Thyroid gland (tissue), 4 donors: Measurements from ENCODE around the gene DOCK6. TPM values are rescaled to one million over a fixed set of nuclear protein-coding genes. Genes with fewer than 3 reads are reported as not detected.

Source experiments
- DNase-seq, 2 donors: peaks; one replicate each; pipeline ENCODE4 v3.0.0-alpha.2; 2019
- H3K27ac ChIP-seq, 3 donors: fragments of 200-600 bp; sonication (generic); 1 replicate in 2 of 3; 2 replicates in 1 of 3; pipeline ENCODE4 v1.5.1; 2016 to 2019; ENCODE audit warnings: mild to moderate bottlenecking in 1 of 3, moderate library complexity in 1 of 3
- H3K27me3 ChIP-seq: fragments of 200-600 bp; sonication (generic); one replicate; pipeline ENCODE4 v1.5.1; 2019
- H3K36me3 ChIP-seq, 2 donors: fragments of 200-600 bp; sonication (generic); one replicate each; pipeline ENCODE4 v1.5.1; 2016 to 2019
- H3K4me1 ChIP-seq, 2 donors: fragments of 200-600 bp; sonication (generic); one replicate each; pipeline ENCODE4 v1.5.1; 2017 to 2019
- H3K4me3 ChIP-seq, 3 donors: fragments of 200-600 bp; sonication (generic); replicated peaks in 1 of 3; 1 replicate in 2 of 3; 2 replicates in 1 of 3; pipeline ENCODE4 v1.5.1; 2016; ENCODE audit warnings: mild to moderate bottlenecking in 1 of 3
- H3K9me3 ChIP-seq: fragments of 200-600 bp; sonication (generic); one replicate; pipeline ENCODE4 v1.5.1; 2017
- CTCF ChIP-seq, 6 experiments: fragments of 200-600 bp in 3 of 6; fragments of 450-650 bp in 3 of 6; sonication (generic) in 3 of 6; IDR thresholded peaks; one replicate each; pipeline ENCODE4 v1.5.1; 2016 to 2019; ENCODE audit warnings: antibody characterized with exemption in 6 of 6, mild to moderate bottlenecking in 2 of 6, inconsistent platforms in 1 of 6, moderate library complexity in 1 of 6
- POLR2A ChIP-seq, 2 donors: fragments of 450-650 bp; IDR thresholded peaks; one replicate each; pipeline ENCODE4 v1.6.1; 2017; ENCODE audit warnings: antibody characterized with exemption in 2 of 2, mild to moderate bottlenecking in 2 of 2, moderate library complexity in 1 of 2
- WGBS, 2 donors: methylation state at CpG; one replicate each; pipeline ENCODE4 v1.1.5; 2017; 5-methylcytosine and 5-hydroxymethylcytosine counted together
- intact Hi-C: fragments of 100-400 bp; cut with DNase I; formaldehyde crosslinking; loops from one replicate; pipeline ENCODE4 v1.15.1; 2023
- total RNA-seq, 4 donors: library from RNA; depleted of rRNA; stranded (reverse); fragments of >200 nt; gene quantifications; one replicate each; pipeline ENCODE4 v1.2.3, GENCODE V29; 2016

The DOCK6 gene, protein sequence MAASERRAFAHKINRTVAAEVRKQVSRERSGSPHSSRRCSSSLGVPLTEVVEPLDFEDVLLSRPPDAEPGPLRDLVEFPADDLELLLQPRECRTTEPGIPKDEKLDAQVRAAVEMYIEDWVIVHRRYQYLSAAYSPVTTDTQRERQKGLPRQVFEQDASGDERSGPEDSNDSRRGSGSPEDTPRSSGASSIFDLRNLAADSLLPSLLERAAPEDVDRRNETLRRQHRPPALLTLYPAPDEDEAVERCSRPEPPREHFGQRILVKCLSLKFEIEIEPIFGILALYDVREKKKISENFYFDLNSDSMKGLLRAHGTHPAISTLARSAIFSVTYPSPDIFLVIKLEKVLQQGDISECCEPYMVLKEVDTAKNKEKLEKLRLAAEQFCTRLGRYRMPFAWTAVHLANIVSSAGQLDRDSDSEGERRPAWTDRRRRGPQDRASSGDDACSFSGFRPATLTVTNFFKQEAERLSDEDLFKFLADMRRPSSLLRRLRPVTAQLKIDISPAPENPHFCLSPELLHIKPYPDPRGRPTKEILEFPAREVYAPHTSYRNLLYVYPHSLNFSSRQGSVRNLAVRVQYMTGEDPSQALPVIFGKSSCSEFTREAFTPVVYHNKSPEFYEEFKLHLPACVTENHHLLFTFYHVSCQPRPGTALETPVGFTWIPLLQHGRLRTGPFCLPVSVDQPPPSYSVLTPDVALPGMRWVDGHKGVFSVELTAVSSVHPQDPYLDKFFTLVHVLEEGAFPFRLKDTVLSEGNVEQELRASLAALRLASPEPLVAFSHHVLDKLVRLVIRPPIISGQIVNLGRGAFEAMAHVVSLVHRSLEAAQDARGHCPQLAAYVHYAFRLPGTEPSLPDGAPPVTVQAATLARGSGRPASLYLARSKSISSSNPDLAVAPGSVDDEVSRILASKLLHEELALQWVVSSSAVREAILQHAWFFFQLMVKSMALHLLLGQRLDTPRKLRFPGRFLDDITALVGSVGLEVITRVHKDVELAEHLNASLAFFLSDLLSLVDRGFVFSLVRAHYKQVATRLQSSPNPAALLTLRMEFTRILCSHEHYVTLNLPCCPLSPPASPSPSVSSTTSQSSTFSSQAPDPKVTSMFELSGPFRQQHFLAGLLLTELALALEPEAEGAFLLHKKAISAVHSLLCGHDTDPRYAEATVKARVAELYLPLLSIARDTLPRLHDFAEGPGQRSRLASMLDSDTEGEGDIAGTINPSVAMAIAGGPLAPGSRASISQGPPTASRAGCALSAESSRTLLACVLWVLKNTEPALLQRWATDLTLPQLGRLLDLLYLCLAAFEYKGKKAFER (N-terminal part only)
- total RNA-seq = 100 to 1,000 TPM in 1 of 4 donors, 10 to 100 TPM in 3; 41.4 to 156 (median 58.1) TPM

DNA sequence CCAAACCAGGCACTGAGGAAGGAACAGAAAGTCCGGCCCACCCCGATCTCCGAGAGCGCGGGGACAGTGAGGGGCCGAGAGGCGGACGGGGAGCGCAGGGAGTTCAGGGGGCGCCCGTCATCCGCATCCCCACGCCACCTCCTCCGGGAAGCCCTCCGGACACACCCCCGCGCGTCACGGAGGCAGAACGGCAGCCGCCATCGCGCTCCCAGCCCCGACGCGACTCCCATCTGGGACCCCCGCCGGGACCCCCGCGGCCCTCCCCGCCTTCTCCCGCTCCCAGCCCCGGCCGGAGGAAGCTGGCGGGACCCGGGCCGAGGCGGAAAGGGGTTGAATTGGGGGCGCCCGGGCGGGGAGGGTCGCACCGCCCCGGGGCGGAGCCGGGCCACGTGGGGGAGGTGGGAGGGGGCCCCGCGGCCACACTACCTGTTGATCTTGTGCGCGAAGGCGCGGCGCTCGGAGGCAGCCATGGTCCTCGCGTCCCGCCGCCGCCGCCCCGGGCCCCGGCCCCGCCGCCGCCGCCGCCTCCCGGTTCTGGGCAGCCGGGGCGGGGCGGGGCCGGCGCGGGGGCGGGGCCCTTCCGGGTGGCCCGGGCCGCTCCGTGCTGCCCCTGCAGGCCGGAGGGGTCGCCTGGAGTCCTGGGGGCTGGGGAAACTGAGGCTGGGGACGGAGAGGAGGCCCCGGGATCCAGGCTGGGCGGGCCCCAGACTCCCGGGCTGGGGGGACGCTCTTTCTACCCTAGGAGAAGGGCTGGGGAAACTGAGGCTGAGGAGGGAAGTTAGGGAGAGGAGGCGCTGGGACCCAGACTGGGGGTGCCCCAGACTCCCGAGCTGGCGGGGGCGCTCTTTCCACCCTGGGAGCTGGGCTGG, at the start of gene DOCK6:
Gene DOCK6, minus strand, starts transcription at position 554 of the 869 bp plus-strand sequence. Its CDS starts 84 bp downstream, at position 470.
- intact Hi-C loops = no loop called here

DNA sequence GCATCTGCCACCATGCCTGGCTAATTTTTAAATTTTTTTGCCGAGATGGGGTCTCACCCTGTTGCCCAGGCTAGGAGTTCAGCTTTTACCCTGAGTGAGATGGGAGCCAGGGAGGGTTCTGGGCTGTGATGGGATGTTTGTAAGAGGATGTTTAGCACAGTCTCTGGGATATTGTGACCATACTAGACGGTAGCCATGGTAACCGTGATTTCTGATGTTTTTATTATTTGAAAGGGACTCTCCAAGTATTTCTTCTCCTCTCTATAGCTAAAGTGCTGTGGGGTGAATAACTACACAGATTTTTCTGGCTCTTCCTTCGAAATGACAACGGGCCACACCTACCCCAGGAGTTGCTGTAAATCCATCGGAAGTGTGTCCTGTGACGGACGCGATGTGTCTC, 44.0 kb upstream of the DOCK6 start:
- Histone ChIP-seq H3K27me3 (no peaks in the 10 kb centered on the region), H3K9me3 (no peaks in the 10 kb centered on the region), H3K27ac (no peak overlapping the region), H3K36me3 (no peaks in the 10 kb centered on the region), H3K4me3 (no peak overlapping the region), H3K4me1 (no peaks in the 10 kb centered on the region)
- intact Hi-C loops = no loop called here
- 80 to 81% methylated on average over 9 of the region's 9 CpGs for WGBS, 2 donors
- TF ChIP-seq POLR2A (IDR thresholded peaks at IDR 0.05) (no peak), CTCF (IDR thresholded peaks at IDR 0.05) (no peak)
- no peak for DNase-seq

More for the DNA sequence above, at the start of gene DOCK6:
- H3K27ac ChIP-seq = peak within 1 kb of the TSS; percentile 93 to 96 (median 95)
- 2 to 4% methylated on average over 8 to 26 of the region's 91 CpGs for WGBS, 2 donors
- no peaks in the 10 kb centered on the region for H3K9me3 ChIP-seq
- TF ChIP-seq CTCF (IDR thresholded peaks at IDR 0.05) (peak in 5 of 6 experiments; percentile 22 to 51 (median 28)), POLR2A (IDR thresholded peaks at IDR 0.05) (peak in 1 of 2 donors; percentile 38)
- peak; percentile 55 to 56 for DNase-seq
- no peaks in the 10 kb centered on the region for H3K36me3 ChIP-seq
- H3K4me1 ChIP-seq = peaks cover 4 to 30% of the 10 kb centered on the region in 2 donors
- no peaks in the 10 kb centered on the region for H3K27me3 ChIP-seq
- peak within 1 kb of the TSS; percentile 88 to 94 (median 93) for H3K4me3 ChIP-seq

GRCh38 chr19:11304936-11305335, 42.6 kb upstream of the DOCK6 start:
- TF ChIP-seq POLR2A (IDR thresholded peaks at IDR 0.05) = no peak
- no peak for TF ChIP-seq CTCF (IDR thresholded peaks at IDR 0.05)
- Histone ChIP-seq H3K4me1 (no peaks in the 10 kb centered on the region), H3K4me3 (no peak overlapping the region), H3K36me3 (no peaks in the 10 kb centered on the region), H3K27ac (no peak overlapping the region), H3K9me3 (no peaks in the 10 kb centered on the region), H3K27me3 (no peaks in the 10 kb centered on the region)
- no peak for DNase-seq
- intact Hi-C loops = no loop called here
- WGBS, 2 donors = 92 to 94% methylated on average over 5 of the region's 5 CpGs

DNA sequence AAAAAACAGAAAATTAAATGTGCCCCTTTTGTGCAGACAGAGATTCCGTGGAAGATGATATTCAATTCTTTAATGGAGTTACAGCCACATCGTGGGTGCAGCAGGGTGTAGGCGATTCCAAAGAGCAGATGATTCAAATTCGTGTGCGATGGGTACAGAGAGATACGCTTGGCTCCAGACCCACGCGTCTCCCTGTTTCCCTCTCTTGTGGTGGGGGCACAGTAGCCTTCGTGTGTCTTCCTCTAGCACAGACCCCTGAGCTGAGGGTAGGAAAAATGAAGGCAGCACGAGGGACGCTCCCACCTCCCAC, 38.4 kb upstream of the DOCK6 start:
- Histone ChIP-seq H3K4me1 (peaks cover 0 to 2% of the 10 kb centered on the region in 2 donors), H3K4me3 (no peak overlapping the region), H3K36me3 (no peaks in the 10 kb centered on the region), H3K27ac (no peak overlapping the region), H3K27me3 (no peaks in the 10 kb centered on the region), H3K9me3 (no peaks in the 10 kb centered on the region)
- WGBS, 2 donors = 89 to 91% methylated on average over 11 of the region's 11 CpGs
- no peak for DNase-seq
- TF ChIP-seq CTCF (IDR thresholded peaks at IDR 0.05) (no peak), POLR2A (IDR thresholded peaks at IDR 0.05) (no peak)
- intact Hi-C loops = no loop called here
